HepG2 (cell line): ENCODE data around the gene TPRG1L. TPM values are rescaled to one million over a fixed set of nuclear protein-coding genes. Genes with fewer than 3 reads are reported as not detected.

Experiments
- ATAC-seq: fragments of 200-7000 bp; cut with Tn5 transposase; 3 replicates; pipeline ENCODE4 v1.9.1; 2020; ENCODE audit warnings: mild to moderate bottlenecking, moderate library complexity
- BruUV-seq: library from RNA; stranded (reverse); fragments of 400-500 nt; replicated peaks from 2 replicates; lab custom pipeline; 2021; lab: Mats Ljungman, UMichigan
- CTCF ChIA-PET: fragments of 300-600 bp; formaldehyde crosslinking; extraction: SDS; loops from one replicate; lab custom pipeline; 2021; ENCODE audit warnings: low total read pairs, inconsistent platforms, low intra/inter-chr PET ratio; lab: Yijun Ruan, JAX
- POLR2A ChIA-PET: fragments of 350-600 bp; sonication (Branson Sonifier 250); formaldehyde crosslinking; loops from one replicate; lab custom pipeline; 2020; ENCODE audit warnings: antibody characterized with exemption, inconsistent platforms; lab: Yijun Ruan, JAX
- DNase-seq: peaks from one replicate; pipeline ENCODE4 v3.0.0-alpha.2; 2015; ENCODE audit warnings: low spot score
- FAIRE-seq: peaks from 3 replicates; lab custom pipeline; 2011; peaks lifted over from hg19 to GRCh38; lab: Jason Lieb, UNC
- H2AFZ ChIP-seq: one replicate; pipeline ENCODE4 v1.6.1; 2011; ENCODE audit warnings: low read length, inconsistent platforms
- H3K27ac ChIP-seq: fragments of 300-600 bp; 3 replicates; pipeline ENCODE4 v1.8.0; 2011; ENCODE audit warnings: mixed run types, mild to moderate bottlenecking, mixed read lengths, low read length, inconsistent platforms; ENCODE audit not compliant: insufficient read depth; ENCODE audit errors: extremely low read length
- H3K27me3 ChIP-seq, 2 experiments: fragments of 200-600 bp in 1 of 2; 2 replicates in 1 of 2; 3 replicates in 1 of 2; pipeline versions ENCODE4 v1.6.0 to v1.8.0; 2011; ENCODE audit warnings: low read length in 2 of 2, mild to moderate bottlenecking in 2 of 2, moderate library complexity in 2 of 2, inconsistent platforms in 1 of 2; ENCODE audit not compliant: insufficient read depth in 2 of 2, control insufficient read depth in 1 of 2
- H3K36me3 ChIP-seq, 2 experiments: fragments of 200-600 bp in 1 of 2; replicated peaks in 1 of 2; 2 replicates in 1 of 2; 3 replicates in 1 of 2; pipeline versions ENCODE4 v1.5.1 to v1.8.0; 2011; ENCODE audit warnings: low read length in 2 of 2, inconsistent platforms in 1 of 2; ENCODE audit not compliant: insufficient read depth in 2 of 2, control insufficient read depth in 1 of 2
- H3K4me1 ChIP-seq: 2 replicates; pipeline ENCODE4 v1.5.1; 2012; ENCODE audit warnings: low read length, inconsistent platforms; ENCODE audit not compliant: insufficient read depth
- H3K4me2 ChIP-seq: 2 replicates; pipeline ENCODE4 v1.6.0; 2011; ENCODE audit warnings: low read depth, low read length, inconsistent platforms
- H3K4me3 ChIP-seq, 3 experiments: fragments of 200-600 bp in 1 of 3; sonication (generic), shearing (Covaris generic) in 1 of 3; replicated peaks in 1 of 3; 2 replicates each; pipeline ENCODE4 v1.5.1; 2011 to 2016; ENCODE audit warnings: low read length in 3 of 3, inconsistent platforms in 2 of 3, low read depth in 2 of 3, mild to moderate bottlenecking in 2 of 3, control low read depth in 1 of 3, mixed read lengths in 1 of 3; ENCODE audit not compliant: insufficient read depth in 1 of 3
- H3K79me2 ChIP-seq: one replicate; pipeline ENCODE4 v1.6.1; 2011; ENCODE audit warnings: low read length, inconsistent platforms; ENCODE audit not compliant: insufficient read depth
- H3K9ac ChIP-seq: 2 replicates; pipeline ENCODE4 v1.6.0; 2011; ENCODE audit warnings: mild to moderate bottlenecking, low read depth, low read length, inconsistent platforms; ENCODE audit not compliant: insufficient read depth
- H3K9me3 ChIP-seq: 2 replicates; pipeline ENCODE4 v1.5.1; 2012; ENCODE audit warnings: mild to moderate bottlenecking, low read length
- H4K20me1 ChIP-seq: 2 replicates; pipeline ENCODE4 v1.6.0; 2011; ENCODE audit warnings: inconsistent platforms, mild to moderate bottlenecking, low read length, moderate library complexity; ENCODE audit not compliant: insufficient read depth
- BHLHE40 ChIP-seq: IDR thresholded peaks from 2 replicates; pipeline ENCODE4 v1.6.1; 2011; ENCODE audit warnings: low read length, improper control_type of control experiment
- FOXK1 ChIP-seq: sonication (generic); formaldehyde crosslinking; IDR thresholded peaks from 2 replicates; pipeline ENCODE4 v1.4.0; 2020; ENCODE audit warnings: low read depth, missing genetic modification reagents, borderline replicate concordance
- JUN ChIP-seq: sonication (generic); formaldehyde crosslinking; IDR thresholded peaks from 2 replicates; pipeline ENCODE4 v1.4.0; 2020; ENCODE audit warnings: mild to moderate bottlenecking, missing genetic modification reagents
- MED8 ChIP-seq: sonication (generic); formaldehyde crosslinking; IDR thresholded peaks from 2 replicates; pipeline ENCODE4 v1.8.1; 2023; ENCODE audit warnings: mild to moderate bottlenecking, missing genetic modification reagents; ENCODE audit not compliant: insufficient replicate concordance
- MEIS1 ChIP-seq: sonication (generic); formaldehyde crosslinking; IDR thresholded peaks from 2 replicates; pipeline ENCODE4 v1.9.0; 2021; ENCODE audit warnings: mild to moderate bottlenecking, missing genetic modification reagents, moderate library complexity, borderline replicate concordance
- NR2F6 ChIP-seq, 2 experiments: IDR thresholded peaks; 2 replicates each; pipeline ENCODE4 v1.6.1; 2016; ENCODE audit warnings: antibody characterized with exemption in 1 of 2, mild to moderate bottlenecking in 1 of 2
- SAFB2 ChIP-seq: sonication (generic); formaldehyde crosslinking; IDR thresholded peaks from 2 replicates; pipeline ENCODE4 v1.5.1; 2020; ENCODE audit warnings: missing genetic modification reagents, low read depth, mild to moderate bottlenecking, borderline replicate concordance
- SMARCE1 ChIP-seq: fragments of 450-650 bp; IDR thresholded peaks from 2 replicates; pipeline ENCODE4 v1.6.1; 2017; ENCODE audit warnings: borderline replicate concordance
- SOX5 ChIP-seq: IDR thresholded peaks from 2 replicates; pipeline ENCODE4 v1.6.1; 2016; ENCODE audit warnings: borderline replicate concordance
- ZNF747 ChIP-seq: sonication (generic); formaldehyde crosslinking; IDR thresholded peaks from 2 replicates; pipeline ENCODE4 v1.8.1; 2023; ENCODE audit warnings: missing genetic modification reagents, mild to moderate bottlenecking, borderline replicate concordance
- ZNF850 ChIP-seq: sonication (generic); formaldehyde crosslinking; conservative IDR thresholded peaks from 2 replicates; pipeline ENCODE4 v1.9.0; 2021; ENCODE audit warnings: mild to moderate bottlenecking, missing genetic modification reagents
- ZNF878 ChIP-seq: sonication (generic); formaldehyde crosslinking; IDR thresholded peaks from 2 replicates; pipeline ENCODE4 v1.8.1; 2023; ENCODE audit warnings: mild to moderate bottlenecking, missing genetic modification reagents, moderate library complexity
- ZNF891 ChIP-seq: sonication (generic); formaldehyde crosslinking; IDR thresholded peaks from 2 replicates; pipeline ENCODE4 v1.5.0; 2020; ENCODE audit warnings: mild to moderate bottlenecking, missing genetic modification reagents
- WGBS: methylation state at CpG from one replicate; pipeline ENCODE4 v1.1.6; 2017; ENCODE audit warnings: low lambda C conversion rate; 5-methylcytosine and 5-hydroxymethylcytosine counted together
- in situ Hi-C: cut with HindIII; loops from 2 replicates; pipeline ENCODE4 v1.10.0; 2017; ENCODE audit warnings: low pct_unique_long_range_greater_than_20kb; ENCODE audit not compliant: extremely low pct_ligation_motif_present
- intact Hi-C: fragments of 100-400 bp; cut with micrococcal nuclease; formaldehyde crosslinking; loops from one replicate; pipeline ENCODE4 v1.10.0; 2022; ENCODE audit not compliant: unreplicated experiment
- polyA plus RNA-seq, 8 experiments: library from polyadenylated mRNA; depleted of rRNA in 3 of 8; stranded (reverse) in 7 of 8; unstranded in 1 of 8; fragments of >200 nt; fragmentation: Illumina TruSeq in 4 of 8; extraction: Trizol in 4 of 8; gene quantifications; 2 replicates each; pipeline versions ENCODE4 v1.2.1 to v1.2.3, GENCODE V29; 2011 to 2016; ENCODE audit warnings: low read depth in 4 of 8, missing spikeins in 1 of 8, mixed read lengths in 1 of 8; ENCODE audit not compliant: insufficient read depth in 1 of 8
- total RNA-seq, 5 experiments: library from RNA; depleted of rRNA; stranded (reverse); fragments of >200 nt; fragmentation: Illumina TruSeq; extraction: Trizol; gene quantifications; 2 replicates each; pipeline ENCODE4 v1.2.3, GENCODE V29; 2016; ENCODE audit warnings: low read depth in 1 of 5
- TF ChIP-seq, protein P1 (sequence below): sonication (generic); formaldehyde crosslinking; IDR thresholded peaks from 2 replicates; pipeline ENCODE4 v1.4.0; 2020; ENCODE audit warnings: missing genetic modification reagents, borderline replicate concordance
- TF ChIP-seq, protein P2 (sequence below): sonication (generic); formaldehyde crosslinking; IDR thresholded peaks from 2 replicates; pipeline ENCODE4 v1.4.0; 2020; ENCODE audit warnings: missing genetic modification reagents, borderline replicate concordance
- TF ChIP-seq, protein P3 (sequence below): sonication (generic); formaldehyde crosslinking; IDR thresholded peaks from 2 replicates; pipeline ENCODE4 v1.4.0; 2020; ENCODE audit warnings: missing genetic modification reagents
- TF ChIP-seq, protein P4 (sequence below): fragments of 450-650 bp; IDR thresholded peaks from 2 replicates; pipeline ENCODE4 v1.6.1; 2016
- TF ChIP-seq, protein P5 (sequence below): IDR thresholded peaks from 2 replicates; pipeline ENCODE4 v1.6.1; 2016; ENCODE audit warnings: missing biosample characterization, missing genetic modification reagents, low read depth

Gene TPRG1L
- total and polyA plus RNA-seq, 2 of the 13 experiments (the other 11 are each of a cell fraction or from before 2014, with no cell fraction given) = 21.3 to 37.4 TPM

DNA sequence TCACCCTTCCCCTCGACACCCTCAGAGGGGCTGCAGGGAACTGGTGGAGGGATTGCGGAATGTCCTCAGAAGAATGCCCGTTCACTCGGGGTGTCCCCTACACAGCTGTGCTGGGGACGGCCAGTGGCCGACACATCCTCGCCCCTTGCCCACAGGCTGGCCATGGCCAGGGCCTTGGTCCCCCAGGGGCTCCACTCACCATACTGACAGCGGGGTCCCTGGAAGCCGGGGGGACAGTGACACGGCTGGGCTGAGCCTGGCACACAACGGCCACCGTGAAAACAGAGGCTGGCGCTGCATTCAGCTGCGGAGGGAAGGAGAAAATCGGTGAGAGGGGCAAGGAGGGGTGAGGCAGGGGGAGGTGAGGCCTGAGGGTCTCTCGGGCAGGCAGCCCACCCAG is 45.2 kb upstream of the TPRG1L start:
- ChIA-PET POLR2A (no interaction called here), CTCF (no interaction called here)
- H3K9me3 ChIP-seq = no peaks in the 10 kb centered on the region
- intact Hi-C loops (no loop called here), in situ Hi-C loops (no loop called here)
- H3K4me2 ChIP-seq = no peak overlapping the region
- H3K79me2 ChIP-seq = no peaks in the 10 kb centered on the region
- no peaks in the 10 kb centered on the region for H4K20me1 ChIP-seq
- H3K36me3 ChIP-seq = no peaks in the 10 kb centered on the region
- DNase-seq (no peak), FAIRE-seq (no peak), ATAC-seq (no peak)
- H3K27me3 ChIP-seq = peaks cover 19 to 47% of the 10 kb centered on the region in 2 experiments
- no peaks in the 10 kb centered on the region for H3K4me1 ChIP-seq
- no peak overlapping the region for H2AFZ ChIP-seq
- no peak overlapping the region for H3K4me3 ChIP-seq
- no peak overlapping the region for H3K9ac ChIP-seq
- 23% methylated on average over 14 of the region's 16 CpGs for WGBS
- no peak overlapping the region for H3K27ac ChIP-seq
- no TSS peak for BruUV-seq
- TF ChIP-seq JUN (CRISPR knock-in tag) (no peak), NR2F6 (IDR thresholded peaks at IDR 0.05) (no peak), NR2F6 (CRISPR knock-in tag; IDR thresholded peaks at IDR 0.05) (no peak), FOXK1 (CRISPR knock-in tag) (no peak), ZNF878 (CRISPR knock-in tag) (no peak), ZNF891 (CRISPR knock-in tag) (no peak), SOX5 (no peak), MEIS1 (no peak), ZNF747 (CRISPR knock-in tag) (no peak), SAFB2 (CRISPR knock-in tag) (no peak), SMARCE1 (no peak), MED8 (CRISPR knock-in tag) (no peak), BHLHE40 (no peak), ZNF850 (no peak)
- TF ChIP-seq, protein P1, sequence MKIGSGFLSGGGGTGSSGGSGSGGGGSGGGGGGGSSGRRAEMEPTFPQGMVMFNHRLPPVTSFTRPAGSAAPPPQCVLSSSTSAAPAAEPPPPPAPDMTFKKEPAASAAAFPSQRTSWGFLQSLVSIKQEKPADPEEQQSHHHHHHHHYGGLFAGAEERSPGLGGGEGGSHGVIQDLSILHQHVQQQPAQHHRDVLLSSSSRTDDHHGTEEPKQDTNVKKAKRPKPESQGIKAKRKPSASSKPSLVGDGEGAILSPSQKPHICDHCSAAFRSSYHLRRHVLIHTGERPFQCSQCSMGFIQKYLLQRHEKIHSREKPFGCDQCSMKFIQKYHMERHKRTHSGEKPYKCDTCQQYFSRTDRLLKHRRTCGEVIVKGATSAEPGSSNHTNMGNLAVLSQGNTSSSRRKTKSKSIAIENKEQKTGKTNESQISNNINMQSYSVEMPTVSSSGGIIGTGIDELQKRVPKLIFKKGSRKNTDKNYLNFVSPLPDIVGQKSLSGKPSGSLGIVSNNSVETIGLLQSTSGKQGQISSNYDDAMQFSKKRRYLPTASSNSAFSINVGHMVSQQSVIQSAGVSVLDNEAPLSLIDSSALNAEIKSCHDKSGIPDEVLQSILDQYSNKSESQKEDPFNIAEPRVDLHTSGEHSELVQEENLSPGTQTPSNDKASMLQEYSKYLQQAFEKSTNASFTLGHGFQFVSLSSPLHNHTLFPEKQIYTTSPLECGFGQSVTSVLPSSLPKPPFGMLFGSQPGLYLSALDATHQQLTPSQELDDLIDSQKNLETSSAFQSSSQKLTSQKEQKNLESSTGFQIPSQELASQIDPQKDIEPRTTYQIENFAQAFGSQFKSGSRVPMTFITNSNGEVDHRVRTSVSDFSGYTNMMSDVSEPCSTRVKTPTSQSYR = no peak
- TF ChIP-seq, protein P2, sequence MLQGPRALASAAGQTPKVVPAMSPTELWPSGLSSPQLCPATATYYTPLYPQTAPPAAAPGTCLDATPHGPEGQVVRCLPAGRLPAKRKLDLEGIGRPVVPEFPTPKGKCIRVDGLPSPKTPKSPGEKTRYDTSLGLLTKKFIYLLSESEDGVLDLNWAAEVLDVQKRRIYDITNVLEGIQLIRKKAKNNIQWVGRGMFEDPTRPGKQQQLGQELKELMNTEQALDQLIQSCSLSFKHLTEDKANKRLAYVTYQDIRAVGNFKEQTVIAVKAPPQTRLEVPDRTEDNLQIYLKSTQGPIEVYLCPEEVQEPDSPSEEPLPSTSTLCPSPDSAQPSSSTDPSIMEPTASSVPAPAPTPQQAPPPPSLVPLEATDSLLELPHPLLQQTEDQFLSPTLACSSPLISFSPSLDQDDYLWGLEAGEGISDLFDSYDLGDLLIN (CRISPR knock-in tag) = no peak
- TF ChIP-seq, protein P3, sequence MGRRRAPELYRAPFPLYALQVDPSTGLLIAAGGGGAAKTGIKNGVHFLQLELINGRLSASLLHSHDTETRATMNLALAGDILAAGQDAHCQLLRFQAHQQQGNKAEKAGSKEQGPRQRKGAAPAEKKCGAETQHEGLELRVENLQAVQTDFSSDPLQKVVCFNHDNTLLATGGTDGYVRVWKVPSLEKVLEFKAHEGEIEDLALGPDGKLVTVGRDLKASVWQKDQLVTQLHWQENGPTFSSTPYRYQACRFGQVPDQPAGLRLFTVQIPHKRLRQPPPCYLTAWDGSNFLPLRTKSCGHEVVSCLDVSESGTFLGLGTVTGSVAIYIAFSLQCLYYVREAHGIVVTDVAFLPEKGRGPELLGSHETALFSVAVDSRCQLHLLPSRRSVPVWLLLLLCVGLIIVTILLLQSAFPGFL (CRISPR knock-in tag) = no peak
- TF ChIP-seq, protein P4, sequence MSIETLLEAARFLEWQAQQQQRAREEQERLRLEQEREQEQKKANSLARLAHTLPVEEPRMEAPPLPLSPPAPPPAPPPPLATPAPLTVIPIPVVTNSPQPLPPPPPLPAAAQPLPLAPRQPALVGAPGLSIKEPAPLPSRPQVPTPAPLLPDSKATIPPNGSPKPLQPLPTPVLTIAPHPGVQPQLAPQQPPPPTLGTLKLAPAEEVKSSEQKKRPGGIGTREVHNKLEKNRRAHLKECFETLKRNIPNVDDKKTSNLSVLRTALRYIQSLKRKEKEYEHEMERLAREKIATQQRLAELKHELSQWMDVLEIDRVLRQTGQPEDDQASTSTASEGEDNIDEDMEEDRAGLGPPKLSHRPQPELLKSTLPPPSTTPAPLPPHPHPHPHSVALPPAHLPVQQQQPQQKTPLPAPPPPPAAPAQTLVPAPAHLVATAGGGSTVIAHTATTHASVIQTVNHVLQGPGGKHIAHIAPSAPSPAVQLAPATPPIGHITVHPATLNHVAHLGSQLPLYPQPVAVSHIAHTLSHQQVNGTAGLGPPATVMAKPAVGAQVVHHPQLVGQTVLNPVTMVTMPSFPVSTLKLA = no peak
- TF ChIP-seq, protein P5, sequence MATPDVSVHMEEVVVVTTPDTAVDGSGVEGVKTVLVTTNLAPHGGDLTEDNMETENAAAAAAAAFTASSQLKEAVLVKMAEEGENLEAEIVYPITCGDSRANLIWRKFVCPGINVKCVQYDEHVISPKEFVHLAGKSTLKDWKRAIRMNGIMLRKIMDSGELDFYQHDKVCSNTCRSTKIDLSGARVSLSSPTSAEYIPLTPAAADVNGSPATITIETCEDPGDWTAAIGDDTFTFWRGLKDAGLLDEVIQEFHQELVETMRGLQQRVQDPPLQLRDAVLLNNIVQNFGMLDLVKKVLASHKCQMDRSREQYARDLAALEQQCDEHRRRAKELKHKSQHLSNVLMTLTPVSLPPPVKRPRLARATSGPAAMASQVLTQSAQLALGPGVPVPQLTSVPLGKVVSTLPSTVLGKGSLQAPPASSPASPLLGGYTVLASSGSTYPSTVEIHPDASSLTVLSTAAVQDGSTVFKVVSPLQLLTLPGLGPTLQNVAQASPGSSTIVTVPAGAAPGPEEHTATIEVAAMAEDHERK (CRISPR knock-in tag) = no peak
